ENCODE data around the gene ANKRD42.

- TF ChIP-seq CREB1 (IDR thresholded peaks at IDR 0.05) (no peak), POU5F1 (IDR thresholded peaks at IDR 0.05; ENCODE audit: low read depth, low read length) (no peak), CTCF (IDR thresholded peaks at IDR 0.05; ENCODE audit: control extremely low read depth in 1 of 3, insufficient read depth in 1 of 3, low read depth in 1 of 3, low read length in 3 of 3) (no peak), NRF1 (IDR thresholded peaks at IDR 0.05; ENCODE audit: low read depth, low read length) (no peak)
These were observed 31.1 kb upstream of the ANKRD42 start for GRCh38 chr11:83162377-83162776.

All from H1 (cell line).